HCT116 (cell line): ENCODE data around the gene LRRC14B. TPM values are rescaled to one million over a fixed set of nuclear protein-coding genes. Genes with fewer than 3 reads are reported as not detected.

Source experiments
- ATAC-seq: fragments of 200-7000 bp; cut with Tn5 transposase; 2 replicates; pipeline ENCODE4 v1.9.1; 2020; ENCODE audit warnings: mild to moderate bottlenecking, moderate library complexity
- BruUV-seq: library from RNA; stranded (reverse); fragments of 400-500 nt; replicated peaks from 2 replicates; lab custom pipeline; 2021; lab: Mats Ljungman, UMichigan
- CTCF ChIA-PET: fragments of 300-600 bp; sonication (Branson Sonifier 250); formaldehyde crosslinking; loops from one replicate; lab custom pipeline; 2021; ENCODE audit warnings: antibody characterized with exemption; lab: Charles Lee
- POLR2A ChIA-PET: fragments of 300-600, 350-600 bp; sonication (Branson Sonifier 250); formaldehyde crosslinking; loops from one replicate; lab custom pipeline; 2021; ENCODE audit warnings: antibody characterized with exemption; lab: Charles Lee
- RAD21 ChIA-PET, 2 experiments: fragments of 300-600 bp; sonication (Branson Sonifier 250); formaldehyde crosslinking; loops; one replicate each; lab custom pipeline; 2023; ENCODE audit warnings: low total read pairs in 2 of 2; ENCODE audit not compliant: uncharacterized antibody in 2 of 2, unreplicated experiment in 2 of 2, low non-redundant PET in 1 of 2; lab: Charles Lee
- DNase-seq: peaks from one replicate; pipeline ENCODE4 v3.0.0-alpha.2; 2010; ENCODE audit warnings: low read depth, low spot score
- H2AFZ ChIP-seq: fragments of 200-600 bp; shearing (Covaris generic), sonication (generic); 2 replicates; pipeline ENCODE4 v1.6.1; 2017; ENCODE audit warnings: low read depth, mixed run types, mixed read lengths, antibody characterized with exemption, low read length; ENCODE audit not compliant: poor library complexity, severe bottlenecking
- H3K27ac ChIP-seq: 2 replicates; pipeline ENCODE4 v1.5.1; 2012; ENCODE audit warnings: low read depth, low read length
- H3K27me3 ChIP-seq: fragments of 200-600 bp; sonication (generic); 2 replicates; pipeline ENCODE4 v1.6.1; 2016; ENCODE audit warnings: mixed run types, low read length, mixed read lengths; ENCODE audit not compliant: insufficient read depth
- H3K36me3 ChIP-seq, 2 experiments: fragments of 200-500 bp in 1 of 2; fragments of 200-600 bp in 1 of 2; sonication (Bioruptor generic) in 1 of 2; sonication (generic) in 1 of 2; 2 replicates each; pipeline versions ENCODE4 v1.5.1 to v1.6.1; 2014 to 2016; ENCODE audit warnings: low read length in 2 of 2, inconsistent platforms in 1 of 2, mixed read lengths in 1 of 2, mixed run types in 1 of 2; ENCODE audit not compliant: insufficient read depth in 2 of 2, control insufficient read depth in 1 of 2
- H3K4me1 ChIP-seq, 2 experiments: fragments of 200-600 bp in 1 of 2; sonication (generic) in 1 of 2; 2 replicates each; pipeline versions ENCODE4 v1.5.1 to v1.6.1; 2012 to 2017; ENCODE audit warnings: low read length in 2 of 2, inconsistent platforms in 1 of 2, mild to moderate bottlenecking in 1 of 2, mixed read lengths in 1 of 2, mixed run types in 1 of 2, moderate library complexity in 1 of 2; ENCODE audit not compliant: insufficient read depth in 2 of 2, control insufficient read depth in 1 of 2
- H3K4me2 ChIP-seq: fragments of 200-600 bp; sonication (generic); 2 replicates; pipeline ENCODE4 v1.6.1; 2017; ENCODE audit warnings: mixed run types, low read length, mixed read lengths
- H3K4me3 ChIP-seq, 2 experiments: fragments of 200-600 bp in 1 of 2; sonication (generic) in 1 of 2; replicated peaks in 1 of 2; 2 replicates each; pipeline ENCODE4 v1.5.1; 2011 to 2016; ENCODE audit warnings: low read length in 2 of 2, control low read depth in 1 of 2, low read depth in 1 of 2, mild to moderate bottlenecking in 1 of 2, mixed read lengths in 1 of 2, mixed run types in 1 of 2
- H3K79me2 ChIP-seq: fragments of 200-600 bp; sonication (generic); 2 replicates; pipeline ENCODE4 v1.6.1; 2017; ENCODE audit warnings: mild to moderate bottlenecking, mixed run types, low read length, moderate library complexity, mixed read lengths; ENCODE audit not compliant: insufficient read depth
- H3K9ac ChIP-seq: fragments of 200-600 bp; sonication (generic); 2 replicates; pipeline ENCODE4 v1.6.1; 2016; ENCODE audit warnings: low read length, mixed read lengths
- H3K9me2 ChIP-seq: fragments of 200-600 bp; sonication (generic), shearing (Covaris generic); 2 replicates; pipeline ENCODE4 v1.6.1; 2017; ENCODE audit warnings: mixed run types, mild to moderate bottlenecking, moderate library complexity; ENCODE audit not compliant: insufficient read depth
- H3K9me3 ChIP-seq, 2 experiments: fragments of 200-500 bp in 1 of 2; fragments of 200-600 bp in 1 of 2; sonication (Bioruptor generic) in 1 of 2; sonication (generic) in 1 of 2; 2 replicates each; pipeline ENCODE4 v1.6.1; 2014 to 2017; ENCODE audit warnings: low read length in 2 of 2, mixed read lengths in 2 of 2, inconsistent platforms in 1 of 2, low read depth in 1 of 2, mild to moderate bottlenecking in 1 of 2, mixed run types in 1 of 2, moderate library complexity in 1 of 2; ENCODE audit not compliant: control insufficient read depth in 1 of 2, insufficient read depth in 1 of 2
- H4K20me1 ChIP-seq: fragments of 200-600 bp; sonication (generic), shearing (Covaris generic); 2 replicates; pipeline ENCODE4 v1.6.1; 2017; ENCODE audit warnings: mixed run types, mild to moderate bottlenecking, moderate library complexity; ENCODE audit not compliant: insufficient read depth
- CBX3 ChIP-seq: IDR thresholded peaks from 2 replicates; pipeline ENCODE4 v1.6.1; 2012; ENCODE audit warnings: low read depth
- EZH2 ChIP-seq: fragments of 200-600 bp; sonication (generic); IDR thresholded peaks from 2 replicates; pipeline ENCODE4 v1.6.1; 2017; ENCODE audit warnings: antibody characterized with exemption, mixed run types
- FOSL1 ChIP-seq: IDR thresholded peaks from 2 replicates; pipeline ENCODE4 v1.6.1; 2012; ENCODE audit warnings: low read depth
- JUND ChIP-seq: IDR thresholded peaks from 2 replicates; pipeline ENCODE4 v1.6.1; 2012
- POLR2A ChIP-seq: IDR thresholded peaks from 2 replicates; pipeline ENCODE4 v1.7.0; 2011; ENCODE audit warnings: borderline replicate concordance; ENCODE audit not compliant: insufficient read depth, insufficient read length; ENCODE audit errors: extremely low read depth
- POLR2AphosphoS5 ChIP-seq: IDR thresholded peaks from 2 replicates; pipeline ENCODE4 v1.6.1; 2011; ENCODE audit warnings: mild to moderate bottlenecking, low read depth, low read length, moderate library complexity
- RAD21 ChIP-seq: IDR thresholded peaks from 2 replicates; pipeline ENCODE4 v1.6.1; 2012; ENCODE audit warnings: low read depth, mild to moderate bottlenecking
- SIN3A ChIP-seq: IDR thresholded peaks from 2 replicates; pipeline ENCODE4 v1.6.1; 2012; ENCODE audit warnings: low read depth
- SP1 ChIP-seq: IDR thresholded peaks from 2 replicates; pipeline ENCODE4 v1.6.1; 2012; ENCODE audit warnings: low read depth
- SRF ChIP-seq: IDR thresholded peaks from 2 replicates; pipeline ENCODE4 v1.6.1; 2012; ENCODE audit warnings: low read depth
- TCF7L2 ChIP-seq: IDR thresholded peaks from 2 replicates; pipeline ENCODE4 v1.7.0; 2011; ENCODE audit warnings: borderline replicate concordance, inconsistent platforms; ENCODE audit not compliant: insufficient read depth, insufficient read length; ENCODE audit errors: extremely low read depth
- YY1 ChIP-seq: IDR thresholded peaks from 2 replicates; pipeline ENCODE4 v1.6.1; 2011; ENCODE audit warnings: low read length, low read depth, moderate library complexity, mild to moderate bottlenecking; ENCODE audit not compliant: insufficient replicate concordance; ENCODE audit errors: extremely low read depth
- ZFX ChIP-seq: fragments of 450-650 bp; IDR thresholded peaks from 2 replicates; pipeline ENCODE4 v1.6.1; 2017
- intact Hi-C: fragments of 100-400 bp; cut with micrococcal nuclease; formaldehyde crosslinking; loops from 2 replicates; pipeline ENCODE4 v1.10.0; 2022
- total RNA-seq: library from RNA; stranded (reverse); gene quantifications from one replicate; pipeline ENCODE4 v1.2.1, GENCODE V29; 2021; ENCODE audit not compliant: unreplicated experiment
- TF ChIP-seq, protein P1 (sequence below): IDR thresholded peaks from 2 replicates; pipeline ENCODE4 v1.6.1; 2012
- TF ChIP-seq, protein P2 (sequence below): IDR thresholded peaks from 2 replicates; pipeline ENCODE4 v1.6.1; 2011; ENCODE audit warnings: mild to moderate bottlenecking, low read length, moderate library complexity; ENCODE audit not compliant: insufficient replicate concordance; ENCODE audit errors: extremely low read depth
- TF ChIP-seq, protein P3 (sequence below): IDR thresholded peaks from 2 replicates; pipeline ENCODE4 v1.6.1; 2012
- TF ChIP-seq, protein P4 (sequence below): IDR thresholded peaks from 2 replicates; pipeline ENCODE4 v1.6.1; 2012; ENCODE audit warnings: low read depth

LRRC14B gene
- total RNA-seq, 1 experiment from 2014 or later: not detected

DNA sequence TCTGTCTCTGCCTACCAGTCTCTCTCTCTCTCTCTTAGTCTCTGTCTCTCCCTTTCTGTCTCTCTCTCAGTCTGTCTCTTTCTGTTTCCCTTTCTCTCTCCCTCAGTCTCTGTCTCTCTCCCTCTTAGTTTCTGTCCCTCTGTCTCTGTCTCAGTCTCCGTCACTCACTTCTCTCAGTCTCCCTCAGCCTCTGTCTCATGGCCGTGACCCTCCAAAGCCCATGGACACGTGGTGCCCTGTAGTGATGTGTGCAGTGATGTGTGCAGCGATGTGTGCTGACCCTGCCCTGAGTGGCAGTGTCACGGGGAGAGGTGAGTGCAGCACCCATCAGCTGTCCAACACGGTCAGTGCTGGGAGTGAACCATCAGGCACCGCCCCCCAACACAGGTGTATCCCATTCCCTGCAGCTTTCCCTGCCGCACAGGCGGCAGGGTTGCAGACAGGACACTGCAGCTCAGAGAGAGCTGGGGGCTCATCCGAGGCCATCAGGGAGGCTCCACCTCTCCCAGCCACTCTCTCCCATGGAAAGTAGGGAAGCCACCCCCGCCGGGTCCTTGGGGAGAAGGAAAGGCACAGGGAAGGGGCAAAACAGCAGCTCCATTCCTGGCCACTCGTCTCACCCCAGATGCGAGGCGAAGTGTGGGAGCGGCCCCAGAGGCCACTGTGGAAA is 794 bp upstream of the LRRC14B start:
- RAD21 ChIA-PET: no interaction called here
- Histone ChIP-seq H3K4me2 (no peak overlapping the region), H3K36me3 (no peaks in the 10 kb centered on the region), H3K4me3 (no peak overlapping the region), H4K20me1 (no peaks in the 10 kb centered on the region), H3K9ac (no peak overlapping the region), H3K4me1 (peaks cover 5 to 10% of the 10 kb centered on the region in 2 experiments), H3K79me2 (no peaks in the 10 kb centered on the region), H3K27ac (no peak overlapping the region), H3K9me2 (no peaks in the 10 kb centered on the region), H2AFZ (no peak overlapping the region), H3K27me3 (no peaks in the 10 kb centered on the region), H3K9me3 (no peaks in the 10 kb centered on the region)
- CTCF ChIA-PET: no interaction called here
- intact Hi-C loops: no loop called here
- POLR2A ChIA-PET: no interaction called here
- BruUV-seq: no TSS peak
- DNase-seq (no peak), ATAC-seq (no peak)
- no peak for TF ChIP-seq SRF
- TF ChIP-seq TCF7L2: no peak
- TF ChIP-seq YY1: no peak
- TF ChIP-seq EZH2: no peak
- TF ChIP-seq RAD21: no peak
- TF ChIP-seq, protein P1, sequence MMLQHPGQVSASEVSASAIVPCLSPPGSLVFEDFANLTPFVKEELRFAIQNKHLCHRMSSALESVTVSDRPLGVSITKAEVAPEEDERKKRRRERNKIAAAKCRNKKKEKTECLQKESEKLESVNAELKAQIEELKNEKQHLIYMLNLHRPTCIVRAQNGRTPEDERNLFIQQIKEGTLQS: no peak
- TF ChIP-seq ZFX: no peak
- no peak for TF ChIP-seq POLR2A
- no peak for TF ChIP-seq SP1
- TF ChIP-seq, protein P2, sequence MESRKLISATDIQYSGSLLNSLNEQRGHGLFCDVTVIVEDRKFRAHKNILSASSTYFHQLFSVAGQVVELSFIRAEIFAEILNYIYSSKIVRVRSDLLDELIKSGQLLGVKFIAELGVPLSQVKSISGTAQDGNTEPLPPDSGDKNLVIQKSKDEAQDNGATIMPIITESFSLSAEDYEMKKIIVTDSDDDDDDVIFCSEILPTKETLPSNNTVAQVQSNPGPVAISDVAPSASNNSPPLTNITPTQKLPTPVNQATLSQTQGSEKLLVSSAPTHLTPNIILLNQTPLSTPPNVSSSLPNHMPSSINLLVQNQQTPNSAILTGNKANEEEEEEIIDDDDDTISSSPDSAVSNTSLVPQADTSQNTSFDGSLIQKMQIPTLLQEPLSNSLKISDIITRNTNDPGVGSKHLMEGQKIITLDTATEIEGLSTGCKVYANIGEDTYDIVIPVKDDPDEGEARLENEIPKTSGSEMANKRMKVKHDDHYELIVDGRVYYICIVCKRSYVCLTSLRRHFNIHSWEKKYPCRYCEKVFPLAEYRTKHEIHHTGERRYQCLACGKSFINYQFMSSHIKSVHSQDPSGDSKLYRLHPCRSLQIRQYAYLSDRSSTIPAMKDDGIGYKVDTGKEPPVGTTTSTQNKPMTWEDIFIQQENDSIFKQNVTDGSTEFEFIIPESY: no peak
- no peak for TF ChIP-seq POLR2AphosphoS5
- TF ChIP-seq, protein P3, sequence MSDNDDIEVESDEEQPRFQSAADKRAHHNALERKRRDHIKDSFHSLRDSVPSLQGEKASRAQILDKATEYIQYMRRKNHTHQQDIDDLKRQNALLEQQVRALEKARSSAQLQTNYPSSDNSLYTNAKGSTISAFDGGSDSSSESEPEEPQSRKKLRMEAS: no peak
- no peak for TF ChIP-seq FOSL1
- no peak for TF ChIP-seq SIN3A
- no peak for TF ChIP-seq CBX3
- no peak for TF ChIP-seq JUND
- TF ChIP-seq, protein P4, sequence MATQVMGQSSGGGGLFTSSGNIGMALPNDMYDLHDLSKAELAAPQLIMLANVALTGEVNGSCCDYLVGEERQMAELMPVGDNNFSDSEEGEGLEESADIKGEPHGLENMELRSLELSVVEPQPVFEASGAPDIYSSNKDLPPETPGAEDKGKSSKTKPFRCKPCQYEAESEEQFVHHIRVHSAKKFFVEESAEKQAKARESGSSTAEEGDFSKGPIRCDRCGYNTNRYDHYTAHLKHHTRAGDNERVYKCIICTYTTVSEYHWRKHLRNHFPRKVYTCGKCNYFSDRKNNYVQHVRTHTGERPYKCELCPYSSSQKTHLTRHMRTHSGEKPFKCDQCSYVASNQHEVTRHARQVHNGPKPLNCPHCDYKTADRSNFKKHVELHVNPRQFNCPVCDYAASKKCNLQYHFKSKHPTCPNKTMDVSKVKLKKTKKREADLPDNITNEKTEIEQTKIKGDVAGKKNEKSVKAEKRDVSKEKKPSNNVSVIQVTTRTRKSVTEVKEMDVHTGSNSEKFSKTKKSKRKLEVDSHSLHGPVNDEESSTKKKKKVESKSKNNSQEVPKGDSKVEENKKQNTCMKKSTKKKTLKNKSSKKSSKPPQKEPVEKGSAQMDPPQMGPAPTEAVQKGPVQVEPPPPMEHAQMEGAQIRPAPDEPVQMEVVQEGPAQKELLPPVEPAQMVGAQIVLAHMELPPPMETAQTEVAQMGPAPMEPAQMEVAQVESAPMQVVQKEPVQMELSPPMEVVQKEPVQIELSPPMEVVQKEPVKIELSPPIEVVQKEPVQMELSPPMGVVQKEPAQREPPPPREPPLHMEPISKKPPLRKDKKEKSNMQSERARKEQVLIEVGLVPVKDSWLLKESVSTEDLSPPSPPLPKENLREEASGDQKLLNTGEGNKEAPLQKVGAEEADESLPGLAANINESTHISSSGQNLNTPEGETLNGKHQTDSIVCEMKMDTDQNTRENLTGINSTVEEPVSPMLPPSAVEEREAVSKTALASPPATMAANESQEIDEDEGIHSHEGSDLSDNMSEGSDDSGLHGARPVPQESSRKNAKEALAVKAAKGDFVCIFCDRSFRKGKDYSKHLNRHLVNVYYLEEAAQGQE: no peak
